Stomach (tissue), 4 donors: ENCODE data around the gene EPB41L1.

Experiments used
- CTCF ChIP-seq, 7 experiments: fragments of 450-650 bp in 4 of 7; fragments of 200-600 bp in 3 of 7; sonication (generic) in 3 of 7; IDR thresholded peaks; one replicate each; pipeline ENCODE4 v1.5.1; 2016 to 2019; ENCODE audit warnings: antibody characterized with exemption in 7 of 7, control low read depth in 2 of 7, mild to moderate bottlenecking in 1 of 7
- POLR2AphosphoS5 ChIP-seq, 3 donors: sonication (generic); formaldehyde crosslinking; IDR thresholded peaks; one replicate each; pipeline ENCODE4 v1.6.1; 2016; ENCODE audit warnings: antibody characterized with exemption in 3 of 3

- no peak for TF ChIP-seq CTCF (IDR thresholded peaks at IDR 0.05)
- TF ChIP-seq POLR2AphosphoS5 (IDR thresholded peaks at IDR 0.05), result no peak
Measured at GRCh38 chr20:36129160-36129543, 25.4 kb upstream of the EPB41L1 start.
